Ishikawa (cell line): ENCODE measurements around the gene ARL4C.

Source experiments
- RAD21 ChIP-seq: IDR thresholded peaks from 2 replicates; pipeline ENCODE4 v1.6.1; 2012; ENCODE audit warnings: low read depth
- TAF1 ChIP-seq: IDR thresholded peaks from 2 replicates; pipeline ENCODE4 v1.6.1; 2012; ENCODE audit warnings: low read depth, mild to moderate bottlenecking
- YY1 ChIP-seq: IDR thresholded peaks from 2 replicates; pipeline ENCODE4 v1.6.1; 2012; ENCODE audit warnings: low read depth

- no peak for TF ChIP-seq YY1
- TF ChIP-seq TAF1 = no peak
- TF ChIP-seq RAD21 = no peak
These were observed 18.2 kb upstream of the ARL4C start for GRCh38 chr2:234514873-234515638.
